ES-I3 (cell line): ENCODE results near the gene ALDH3B2.

Source experiments
- H3K36me3 ChIP-seq: 2 replicates; pipeline ENCODE4 v1.6.1; 2013; ENCODE audit warnings: mild to moderate bottlenecking, low read length, control low read depth, moderate library complexity; ENCODE audit not compliant: insufficient read depth
- H3K4me1 ChIP-seq: 2 replicates; pipeline ENCODE4 v1.6.1; 2013; ENCODE audit warnings: mild to moderate bottlenecking, control low read depth, low read length; ENCODE audit not compliant: insufficient read depth
- H3K9ac ChIP-seq: 2 replicates; pipeline ENCODE4 v1.6.1; 2013; ENCODE audit warnings: low read depth, mild to moderate bottlenecking, low read length, moderate library complexity
- H3K9me3 ChIP-seq: 2 replicates; pipeline ENCODE4 v1.6.1; 2013; ENCODE audit warnings: mild to moderate bottlenecking, low read length, moderate library complexity; ENCODE audit not compliant: control insufficient read depth, insufficient read depth

Gene ALDH3B2

DNA sequence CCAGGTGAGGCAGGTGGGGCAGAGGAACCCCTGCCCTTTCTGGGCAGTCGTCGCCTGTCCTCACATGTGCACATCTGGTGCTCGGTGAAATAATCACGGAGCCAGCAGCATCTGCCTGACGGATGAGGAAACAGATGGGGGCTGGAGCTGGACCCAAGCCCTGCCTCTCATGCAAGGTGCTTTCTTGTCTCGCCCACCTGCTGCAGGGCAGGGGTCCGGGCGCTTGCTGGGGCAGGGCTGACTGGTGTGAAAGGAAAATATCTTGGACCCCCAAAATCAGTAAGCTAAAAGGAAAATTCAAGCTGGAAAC lies 3.3 kb downstream of the ALDH3B2 start:
- H3K9me3 ChIP-seq = no peaks in the 10 kb centered on the region
- no peaks in the 10 kb centered on the region for H3K36me3 ChIP-seq
- no peaks in the 10 kb centered on the region for H3K4me1 ChIP-seq
- H3K9ac ChIP-seq = no peak overlapping the region

DNA sequence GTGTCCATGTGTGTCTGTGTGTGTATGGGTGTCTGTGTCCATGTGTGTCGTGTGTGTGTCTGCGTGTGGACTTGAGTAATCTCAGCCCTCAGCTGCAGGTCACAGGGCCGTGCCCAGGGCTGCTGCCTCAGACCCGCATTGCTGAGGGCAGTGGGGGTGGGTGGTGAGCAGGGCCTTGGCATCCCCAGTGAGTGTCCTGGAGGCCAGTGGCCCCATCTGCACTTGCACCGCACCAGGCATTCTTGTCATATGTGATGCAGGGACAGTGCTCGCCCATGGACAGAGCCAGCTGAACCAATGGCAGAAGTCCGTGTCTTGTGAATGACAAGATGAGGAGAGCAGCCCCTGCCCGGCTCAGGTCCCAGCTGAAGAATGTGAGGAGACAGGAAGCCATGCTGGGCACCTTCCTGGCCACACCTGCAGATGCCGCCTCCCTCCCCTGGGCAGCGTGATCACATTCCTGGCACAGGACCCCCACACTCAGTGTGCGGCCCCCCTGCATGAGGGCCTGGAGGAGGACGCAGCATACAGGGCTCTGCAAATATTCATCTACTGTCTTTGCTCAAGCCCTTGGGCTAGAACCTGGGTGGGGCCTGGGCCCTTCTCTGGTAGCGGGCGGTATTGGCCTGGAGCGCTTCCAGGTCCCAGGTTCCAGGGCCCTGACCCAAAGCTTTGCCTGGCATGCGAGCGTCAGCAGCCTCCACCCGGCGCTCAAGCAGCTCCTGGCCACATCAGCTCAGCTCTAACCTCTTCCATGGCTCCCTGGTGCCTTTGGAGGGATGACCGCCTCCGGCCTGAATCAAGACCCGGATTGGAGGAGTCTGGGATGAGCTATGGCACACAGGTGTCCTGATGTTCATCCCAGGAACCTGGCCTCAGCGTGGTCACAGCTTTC lies 3.9 kb downstream of the ALDH3B2 start:
- Histone ChIP-seq H3K4me1 (no peaks in the 10 kb centered on the region), H3K36me3 (no peaks in the 10 kb centered on the region), H3K9ac (no peak overlapping the region), H3K9me3 (no peaks in the 10 kb centered on the region)

DNA sequence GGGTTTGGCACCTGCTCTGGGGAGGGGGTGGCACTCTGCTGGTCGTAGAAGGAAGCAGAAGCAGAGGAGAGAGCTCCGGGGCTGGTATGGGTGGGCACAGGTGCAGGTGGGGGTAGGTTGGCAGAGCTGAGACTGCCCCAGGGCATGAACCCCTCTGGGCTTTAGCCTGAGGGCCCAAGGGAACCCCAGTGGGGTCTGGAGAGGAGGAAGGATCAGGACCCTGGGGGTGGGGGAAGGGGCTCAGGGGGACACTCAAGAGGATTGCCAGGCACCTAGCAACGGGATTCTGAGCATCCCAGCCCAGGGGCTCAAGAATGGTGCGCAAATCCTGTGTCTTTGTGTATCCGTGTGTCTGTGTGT lies 6.3 kb downstream of the ALDH3B2 start:
- Histone ChIP-seq H3K9ac (no peak overlapping the region), H3K36me3 (no peaks in the 10 kb centered on the region), H3K4me1 (no peaks in the 10 kb centered on the region), H3K9me3 (no peaks in the 10 kb centered on the region)

GRCh38 chr11:67667490-67668191 lies 6.8 kb downstream of the ALDH3B2 start:
- Histone ChIP-seq H3K4me1 (no peaks in the 10 kb centered on the region), H3K36me3 (no peaks in the 10 kb centered on the region), H3K9ac (no peak overlapping the region), H3K9me3 (no peaks in the 10 kb centered on the region)

DNA sequence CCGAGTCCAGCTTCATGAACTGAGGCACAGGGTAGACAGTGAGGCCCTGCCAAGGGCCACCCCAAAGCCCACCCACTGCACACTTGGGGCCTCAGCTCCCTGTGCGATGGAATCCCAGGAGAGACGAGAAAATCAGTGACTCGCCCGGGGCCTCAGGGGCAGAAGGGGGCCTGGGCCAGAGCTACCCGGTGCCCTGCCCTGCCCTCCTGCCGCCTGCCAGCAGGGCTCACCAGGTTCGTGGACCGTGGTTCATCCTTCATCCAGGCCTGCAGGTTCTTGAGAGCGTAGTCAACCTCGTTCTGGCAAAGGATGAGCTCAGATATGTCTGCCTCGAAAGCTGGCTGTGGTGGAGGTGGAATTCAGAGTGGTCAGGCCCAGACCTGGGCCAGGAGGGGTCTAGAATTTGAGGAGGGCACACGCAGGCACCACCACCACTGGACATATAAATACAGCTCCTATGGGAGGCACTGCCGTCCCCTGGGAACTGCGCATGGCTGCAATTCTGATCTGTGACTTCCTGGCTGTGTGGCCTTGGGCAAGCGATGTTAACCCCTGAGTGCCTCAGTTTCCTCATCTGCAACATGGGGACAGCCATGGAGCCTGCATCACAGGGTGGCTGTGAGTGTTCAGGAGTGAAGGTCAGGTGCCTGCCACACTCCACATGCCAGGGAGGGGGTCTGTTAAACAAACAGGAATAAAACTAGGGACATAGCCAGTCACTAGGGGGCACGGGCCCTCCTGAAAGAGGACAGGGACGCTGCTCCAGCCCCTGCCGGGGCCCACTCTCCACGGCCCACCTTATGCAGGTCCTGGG lies 7.5 kb downstream of the ALDH3B2 start:
- Histone ChIP-seq H3K9me3 (no peaks in the 10 kb centered on the region), H3K9ac (no peak overlapping the region), H3K36me3 (no peaks in the 10 kb centered on the region), H3K4me1 (no peaks in the 10 kb centered on the region)

DNA sequence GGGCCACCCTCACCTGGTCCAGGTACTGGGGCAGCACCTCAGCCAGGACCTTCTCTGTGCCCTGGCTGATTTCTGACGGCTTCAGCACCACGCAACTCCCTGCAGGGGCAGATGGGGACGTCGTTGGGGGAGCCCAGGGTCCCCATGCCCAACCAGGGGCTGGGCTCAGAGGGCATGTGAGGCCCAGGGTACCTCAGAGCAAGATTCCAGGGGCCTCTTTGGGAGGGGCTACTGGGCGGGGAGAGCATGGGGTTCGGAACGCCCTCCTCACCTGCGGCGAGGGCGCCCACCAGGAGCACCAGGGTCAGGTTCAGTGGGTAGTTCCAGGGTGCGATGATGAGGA lies 8.1 kb downstream of the ALDH3B2 start:
- no peaks in the 10 kb centered on the region for H3K9me3 ChIP-seq
- H3K9ac ChIP-seq = no peak overlapping the region
- H3K36me3 ChIP-seq = no peaks in the 10 kb centered on the region
- no peaks in the 10 kb centered on the region for H3K4me1 ChIP-seq

DNA sequence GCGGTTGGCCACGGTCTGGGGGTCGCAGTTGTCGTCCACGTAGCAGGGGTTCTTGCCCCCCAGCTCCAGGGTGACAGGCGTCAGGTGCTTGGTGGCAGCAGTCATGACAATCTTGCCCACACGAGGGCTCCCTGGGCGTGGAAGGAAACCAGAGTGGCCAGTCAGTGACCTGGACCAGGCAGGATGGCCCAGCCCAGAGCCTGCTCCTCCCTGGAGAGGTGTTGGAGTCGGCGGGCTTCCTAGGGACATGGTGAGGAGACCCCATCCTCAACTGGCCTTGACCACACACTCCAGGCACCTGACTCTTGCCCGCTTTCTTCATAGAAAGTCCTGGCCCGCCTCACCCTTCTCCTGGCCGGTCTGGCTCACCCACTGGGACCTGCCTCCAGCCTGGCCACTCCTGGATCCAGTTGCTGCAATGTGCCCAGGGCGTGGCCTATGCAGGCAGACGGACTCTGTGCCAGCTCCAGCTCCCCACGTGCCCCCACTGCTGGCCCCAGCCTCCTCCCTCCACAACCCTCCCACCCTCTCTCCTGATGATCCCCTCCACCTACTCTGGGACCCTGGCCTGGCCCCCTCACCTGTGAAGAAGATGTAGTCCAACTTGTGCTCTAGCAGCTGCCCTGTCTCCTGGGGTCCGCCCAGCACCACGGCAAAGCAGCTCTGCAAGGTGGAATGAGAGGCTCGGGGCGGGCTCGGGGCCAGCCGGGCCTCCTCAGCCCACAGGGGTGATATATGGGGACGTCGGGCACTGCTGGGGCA lies 8.7 kb downstream of the ALDH3B2 start:
- Histone ChIP-seq H3K9me3 (no peaks in the 10 kb centered on the region), H3K9ac (no peak overlapping the region), H3K4me1 (no peaks in the 10 kb centered on the region), H3K36me3 (no peaks in the 10 kb centered on the region)

GRCh38 chr11:67664696-67665540 lies 9.5 kb downstream of the ALDH3B2 start:
- no peaks in the 10 kb centered on the region for H3K4me1 ChIP-seq
- no peaks in the 10 kb centered on the region for H3K9me3 ChIP-seq
- H3K36me3 ChIP-seq = no peaks in the 10 kb centered on the region
- H3K9ac ChIP-seq = no peak overlapping the region

DNA sequence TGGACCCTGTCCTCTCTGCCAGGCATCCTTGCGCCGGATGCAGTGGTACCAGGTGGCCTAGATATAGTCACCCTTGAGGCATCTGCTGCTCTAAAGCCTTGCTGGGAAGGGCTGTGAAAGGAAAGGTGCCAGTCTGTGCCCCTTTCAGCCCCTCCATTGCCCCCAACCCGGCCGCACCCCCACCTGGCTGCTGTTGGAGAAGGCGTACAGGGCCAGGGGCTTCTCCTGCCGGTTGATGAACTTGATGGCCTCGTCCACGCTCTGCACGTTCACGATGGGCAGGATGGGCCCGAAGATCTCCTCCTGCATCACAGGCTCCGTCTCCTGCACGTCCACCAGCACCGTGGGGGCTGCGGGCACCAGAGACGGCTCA lies 10.2 kb downstream of the ALDH3B2 start:
- Histone ChIP-seq H3K4me1 (no peaks in the 10 kb centered on the region), H3K9me3 (no peaks in the 10 kb centered on the region), H3K9ac (no peak overlapping the region), H3K36me3 (no peaks in the 10 kb centered on the region)

DNA sequence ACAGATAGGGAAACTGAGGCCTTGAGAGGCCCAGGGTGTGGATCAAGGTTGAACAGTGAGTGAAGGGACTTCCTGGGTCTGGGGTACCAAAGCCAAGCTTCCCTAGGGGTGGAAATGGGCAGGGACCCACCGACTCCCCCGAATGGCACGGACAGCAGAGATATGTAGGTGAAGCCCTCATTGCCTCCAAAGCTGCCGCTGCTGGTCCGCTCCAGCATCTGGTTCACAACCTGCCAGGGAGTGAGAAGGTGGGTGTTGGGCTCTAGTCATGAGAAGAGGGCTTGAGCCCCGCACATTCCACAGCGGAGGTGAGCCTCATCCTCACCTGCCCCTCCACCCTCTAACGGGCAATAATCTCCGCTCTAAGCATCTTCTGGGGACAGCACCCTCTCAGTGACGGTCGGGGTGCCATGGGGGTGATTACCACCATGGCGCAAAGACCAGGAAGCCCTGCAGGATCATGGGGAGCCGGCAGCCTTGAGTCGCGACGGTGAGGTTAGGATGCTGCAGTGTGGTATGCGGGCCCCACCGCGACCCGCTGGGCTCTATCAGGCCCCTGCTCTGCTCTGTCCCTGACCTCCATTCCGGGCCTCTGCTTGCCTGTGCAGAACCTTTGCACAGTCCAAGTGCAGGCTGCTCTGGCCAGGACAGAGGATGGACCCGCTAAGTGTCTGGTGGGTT lies 10.8 kb downstream of the ALDH3B2 start:
- Histone ChIP-seq H3K9ac (no peak overlapping the region), H3K36me3 (no peaks in the 10 kb centered on the region), H3K9me3 (no peaks in the 10 kb centered on the region), H3K4me1 (no peaks in the 10 kb centered on the region)

GRCh38 chr11:67662835-67663531 lies 11.4 kb downstream of the ALDH3B2 start:
- Histone ChIP-seq H3K4me1 (no peaks in the 10 kb centered on the region), H3K9ac (no peak overlapping the region), H3K9me3 (no peaks in the 10 kb centered on the region), H3K36me3 (no peaks in the 10 kb centered on the region)

DNA sequence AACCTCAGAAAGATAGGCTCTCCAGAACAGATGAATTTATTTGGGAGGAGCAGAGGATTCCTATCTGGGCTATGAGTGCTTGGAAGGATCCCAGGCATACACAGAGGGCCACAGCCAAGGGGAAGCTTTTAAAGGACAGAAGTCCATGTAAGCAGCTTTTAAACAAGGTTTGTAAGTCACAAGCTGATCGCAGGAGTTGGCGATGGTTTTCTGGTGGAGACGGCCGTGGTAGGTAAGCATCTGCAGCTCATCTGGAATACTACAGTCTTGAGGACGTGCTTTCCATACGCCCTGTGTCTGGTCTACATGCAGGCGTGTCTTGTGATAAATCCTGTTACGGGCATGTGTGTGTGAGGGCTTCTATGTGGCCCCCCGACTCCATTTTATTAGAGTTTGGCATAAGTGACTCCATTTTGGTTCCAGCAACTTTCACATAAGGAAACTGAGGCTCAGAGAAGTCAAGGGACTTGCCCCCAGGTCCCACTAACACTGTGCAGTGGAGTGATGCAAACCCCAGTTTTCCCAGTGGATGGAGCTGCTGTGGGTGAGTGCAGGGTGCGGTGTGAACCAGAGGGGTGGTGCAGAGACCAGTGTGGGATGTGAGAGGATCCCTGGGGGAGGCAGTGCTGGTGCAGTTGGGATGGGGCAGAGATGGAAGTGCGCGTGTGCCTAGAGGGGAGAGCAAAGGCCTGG lies 12.1 kb downstream of the ALDH3B2 start:
- H3K36me3 ChIP-seq = no peaks in the 10 kb centered on the region
- H3K9ac ChIP-seq = no peak overlapping the region
- no peaks in the 10 kb centered on the region for H3K9me3 ChIP-seq
- no peaks in the 10 kb centered on the region for H3K4me1 ChIP-seq
